ENCODE measurements around the gene GGCT.

The GGCT gene

DNA sequence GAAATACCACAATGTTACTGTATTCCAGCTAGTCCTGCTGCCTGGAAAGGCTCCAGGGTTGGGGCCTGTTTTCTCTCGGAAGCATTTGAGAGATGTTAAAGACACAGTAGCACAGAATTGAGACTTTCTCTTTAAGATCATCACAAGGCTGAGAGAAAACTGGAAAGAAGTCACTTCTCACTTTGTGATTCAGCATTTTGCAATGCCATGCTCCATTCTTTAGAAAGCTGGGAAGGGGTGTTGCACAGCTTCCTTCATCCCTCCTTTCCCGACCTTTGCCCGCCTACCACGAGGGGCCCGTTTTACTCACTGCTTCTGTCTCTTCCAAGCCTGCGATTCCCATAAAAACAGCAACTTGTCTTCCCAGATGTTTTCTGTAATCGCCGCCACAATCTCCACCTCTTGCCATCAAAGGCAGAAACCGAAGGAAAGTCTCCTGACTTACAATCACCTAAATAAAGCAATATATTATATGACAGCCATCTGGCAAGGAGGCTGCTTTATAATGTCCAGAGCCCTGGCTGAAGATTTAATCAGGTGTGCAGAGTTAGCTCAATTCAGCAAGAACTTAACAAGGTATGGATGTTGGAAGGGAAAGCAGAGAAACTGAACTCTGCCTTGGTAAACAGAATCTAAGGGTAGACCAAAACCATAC lies 44.9 kb downstream of the GGCT start:
- FAIRE-seq: no peak

DNA sequence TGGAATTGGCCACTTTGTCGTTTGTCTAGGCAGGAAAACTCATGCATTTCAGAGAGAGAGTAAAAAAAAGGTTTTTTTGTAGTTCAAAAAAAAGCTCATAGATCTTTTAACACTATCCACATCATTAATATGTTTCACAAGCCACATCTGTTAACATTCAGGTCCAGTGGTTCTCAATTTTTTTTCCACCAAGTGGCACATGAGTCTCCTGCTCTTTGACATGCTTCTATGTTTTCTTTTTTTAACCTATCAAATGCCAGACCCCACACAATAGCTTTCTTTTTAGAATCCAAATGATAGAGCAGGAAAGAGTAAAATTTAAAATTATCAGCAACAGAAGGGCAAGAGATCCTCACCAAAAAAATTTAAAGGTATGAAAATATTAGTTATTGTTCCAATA lies 46.3 kb downstream of the GGCT start:
- FAIRE-seq: no peak

DNA sequence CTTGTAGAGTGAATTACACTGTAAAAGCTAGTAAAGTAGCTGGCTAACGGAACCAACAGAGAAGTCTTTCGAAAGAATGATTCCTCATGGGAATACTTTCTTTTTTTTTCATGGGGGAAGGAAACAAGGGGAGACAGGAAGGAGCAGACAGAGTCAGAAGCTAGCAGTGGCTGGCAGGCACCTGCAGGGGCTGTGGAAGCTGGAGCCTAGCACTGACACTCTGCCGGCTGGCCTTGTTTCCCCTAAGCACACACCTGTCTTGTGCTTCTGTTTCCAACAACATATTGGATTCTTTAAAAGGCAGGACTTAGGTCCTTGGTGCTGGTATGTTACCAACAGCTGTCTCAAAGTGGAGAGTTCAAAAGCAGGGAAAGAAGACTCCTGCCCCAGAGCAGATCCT lies 50.7 kb downstream of the GGCT start:
- no peak for FAIRE-seq

- no peak for FAIRE-seq
Measured at GRCh38 chr7:30453016-30453415, 51.6 kb downstream of the GGCT start.

DNA sequence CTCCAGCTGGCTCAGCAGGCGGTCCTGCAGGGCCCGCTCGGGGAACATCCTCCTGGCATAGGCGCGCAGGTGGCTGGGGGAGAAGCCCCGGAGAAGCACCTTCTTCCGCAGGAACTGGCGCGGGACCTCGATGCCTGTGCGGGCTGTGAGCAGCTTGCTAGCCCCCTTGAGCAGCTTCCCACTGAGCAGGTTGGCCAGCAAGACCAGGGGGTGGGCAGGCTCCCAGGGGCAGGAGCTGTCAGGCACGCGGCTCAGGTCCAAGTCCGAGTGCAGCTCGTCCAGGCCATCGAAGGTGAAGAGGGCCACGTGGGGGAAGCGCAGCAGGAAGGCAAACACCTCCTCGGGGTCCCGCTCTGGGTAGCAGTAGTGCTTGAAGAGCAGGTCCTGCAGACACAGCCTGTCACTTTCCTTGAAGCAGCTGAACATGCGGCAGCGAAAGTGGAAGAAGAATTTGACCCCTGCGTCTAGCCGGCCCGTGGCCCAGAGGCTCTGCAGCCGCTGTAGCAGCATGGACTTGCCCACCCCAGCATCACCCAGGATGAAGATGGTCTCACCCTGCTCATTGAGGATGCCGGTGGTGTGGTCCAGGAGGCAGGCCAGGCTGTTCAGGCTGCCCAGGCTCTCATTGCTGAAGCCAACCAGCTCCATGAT lies 52.2 kb downstream of the GGCT start:
- FAIRE-seq: no peak

GRCh38 chr7:30451539-30452279 lies 52.9 kb downstream of the GGCT start:
- no peak for FAIRE-seq

DNA sequence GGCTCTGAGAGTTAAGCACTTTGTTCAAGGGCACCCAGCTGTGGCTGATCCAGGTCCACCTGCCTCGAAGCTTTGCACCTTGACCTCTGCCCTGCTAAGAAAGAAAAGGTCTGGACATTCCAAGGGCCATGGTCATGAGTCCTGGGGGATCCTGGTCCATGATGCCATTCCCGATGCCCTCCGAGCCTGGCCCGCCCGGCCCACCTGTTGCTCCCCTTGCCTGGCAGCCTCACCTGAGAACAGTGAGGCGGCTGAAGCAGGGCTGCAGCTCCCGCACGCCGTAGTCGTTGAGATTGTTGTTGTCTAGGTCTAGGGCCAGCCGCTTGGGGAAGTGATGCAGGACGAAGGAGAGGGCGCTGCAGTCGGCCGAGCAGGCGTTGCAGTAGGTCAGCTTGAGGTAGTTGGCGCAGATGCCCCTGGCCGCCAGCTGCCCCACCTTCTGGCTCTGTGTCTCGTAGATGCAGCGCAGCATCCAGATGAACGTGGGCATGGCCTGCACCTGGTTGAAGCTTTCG lies 53.6 kb downstream of the GGCT start:
- no peak for FAIRE-seq

- FAIRE-seq: no peak
Measured at GRCh38 chr7:30450240-30450982, 54.2 kb downstream of the GGCT start.

GRCh38 chr7:30448461-30449189 lies 56.0 kb downstream of the GGCT start:
- no peak for FAIRE-seq

GRCh38 chr7:30447466-30447865 lies 57.2 kb downstream of the GGCT start:
- no peak for FAIRE-seq
